T-helper 2 cell treated with Interferon-gamma antibody and Interleukin-4, amounts not matched to agents 5 μg/mL and 100 μg/mL, for 36 hours (primary cell): ENCODE data around the gene CFDP1.

ENCODE experiments used
- DNase-seq: peaks from one replicate; pipeline ENCODE4 v3.0.0; 2021; ENCODE audit warnings: low spot score
- H3K27ac Mint-ChIP-seq: one replicate; pipeline ENCODE4 v1.8.0; 2021; ENCODE audit warnings: mild to moderate bottlenecking, mixed read lengths
- H3K27me3 Mint-ChIP-seq: one replicate; pipeline ENCODE4 v1.8.0; 2021; ENCODE audit warnings: low read depth, mixed read lengths
- H3K36me3 Mint-ChIP-seq: one replicate; pipeline ENCODE4 v1.8.0; 2021; ENCODE audit warnings: low read depth, mixed read lengths
- H3K4me1 Mint-ChIP-seq: one replicate; pipeline ENCODE4 v1.8.0; 2021; ENCODE audit warnings: low read depth, mixed read lengths
- H3K4me3 Mint-ChIP-seq: one replicate; pipeline ENCODE4 v1.8.0; 2022; ENCODE audit warnings: mild to moderate bottlenecking, moderate library complexity, mixed read lengths
- H3K9me3 Mint-ChIP-seq: one replicate; pipeline ENCODE4 v1.8.0; 2021; ENCODE audit warnings: mixed read lengths

CFDP1 gene

GRCh38 chr16:75345711-75346110, 87.6 kb downstream of the CFDP1 start:
- Mint-ChIP-seq H3K27ac (no peak overlapping the region), H3K36me3 (peaks cover 5% of the 10 kb centered on the region), H3K4me3 (no peak overlapping the region), H3K4me1 (no peaks in the 10 kb centered on the region), H3K9me3 (no peaks in the 10 kb centered on the region), H3K27me3 (no peaks in the 10 kb centered on the region)
- DNase-seq, result no peak

GRCh38 chr16:75343941-75344340, 89.4 kb downstream of the CFDP1 start:
- DNase-seq, result no peak
- Mint-ChIP-seq H3K9me3 (no peaks in the 10 kb centered on the region), H3K27ac (no peak overlapping the region), H3K36me3 (peaks cover 5% of the 10 kb centered on the region), H3K4me3 (no peak overlapping the region), H3K27me3 (no peaks in the 10 kb centered on the region), H3K4me1 (no peaks in the 10 kb centered on the region)

GRCh38 chr16:75343286-75343685, 90.0 kb downstream of the CFDP1 start:
- no peak overlapping the region for H3K27ac Mint-ChIP-seq
- no peak for DNase-seq
- no peaks in the 10 kb centered on the region for H3K4me1 Mint-ChIP-seq
- peaks cover 5% of the 10 kb centered on the region for H3K36me3 Mint-ChIP-seq
- H3K4me3 Mint-ChIP-seq, result no peak overlapping the region
- H3K9me3 Mint-ChIP-seq, result no peaks in the 10 kb centered on the region
- no peaks in the 10 kb centered on the region for H3K27me3 Mint-ChIP-seq

- DNase-seq, result no peak
- H3K4me1 Mint-ChIP-seq, result no peaks in the 10 kb centered on the region
- H3K9me3 Mint-ChIP-seq, result no peaks in the 10 kb centered on the region
- peaks cover 5% of the 10 kb centered on the region for H3K36me3 Mint-ChIP-seq
- H3K4me3 Mint-ChIP-seq, result no peak overlapping the region
- H3K27ac Mint-ChIP-seq, result no peak overlapping the region
- H3K27me3 Mint-ChIP-seq, result no peaks in the 10 kb centered on the region
Observed at GRCh38 chr16:75342308-75342811, 90.9 kb downstream of the CFDP1 start.

GRCh38 chr16:75341564-75342307, 91.6 kb downstream of the CFDP1 start:
- Mint-ChIP-seq H3K9me3 (no peaks in the 10 kb centered on the region), H3K4me3 (no peak overlapping the region), H3K4me1 (no peaks in the 10 kb centered on the region), H3K36me3 (peaks cover 5% of the 10 kb centered on the region), H3K27ac (no peak overlapping the region), H3K27me3 (no peaks in the 10 kb centered on the region)
- DNase-seq, result no peak

- Mint-ChIP-seq H3K27me3 (no peaks in the 10 kb centered on the region), H3K4me1 (no peaks in the 10 kb centered on the region), H3K9me3 (no peaks in the 10 kb centered on the region), H3K4me3 (no peak overlapping the region), H3K36me3 (peaks cover 4% of the 10 kb centered on the region), H3K27ac (no peak overlapping the region)
- no peak for DNase-seq
Observed at GRCh38 chr16:75340741-75341491, 92.4 kb downstream of the CFDP1 start.

- Mint-ChIP-seq H3K27ac (no peak overlapping the region), H3K4me1 (peaks cover 11% of the 10 kb centered on the region), H3K9me3 (no peaks in the 10 kb centered on the region), H3K4me3 (no peak overlapping the region), H3K36me3 (peaks cover 3% of the 10 kb centered on the region), H3K27me3 (no peaks in the 10 kb centered on the region)
- no peak for DNase-seq
Observed at GRCh38 chr16:75337430-75337829, 95.9 kb downstream of the CFDP1 start.

- Mint-ChIP-seq H3K27me3 (no peaks in the 10 kb centered on the region), H3K36me3 (peaks cover 3% of the 10 kb centered on the region), H3K27ac (no peak overlapping the region), H3K4me1 (peaks cover 11% of the 10 kb centered on the region), H3K9me3 (no peaks in the 10 kb centered on the region), H3K4me3 (no peak overlapping the region)
- DNase-seq, result no peak
Observed at GRCh38 chr16:75336521-75336920, 96.8 kb downstream of the CFDP1 start.

- Mint-ChIP-seq H3K27me3 (no peaks in the 10 kb centered on the region), H3K4me1 (peaks cover 11% of the 10 kb centered on the region), H3K9me3 (no peaks in the 10 kb centered on the region), H3K27ac (no peak overlapping the region), H3K4me3 (no peak overlapping the region), H3K36me3 (peaks cover 3% of the 10 kb centered on the region)
- no peak for DNase-seq
Observed at GRCh38 chr16:75333721-75334163, 99.6 kb downstream of the CFDP1 start.

GRCh38 chr16:75329943-75330342, 103.4 kb downstream of the CFDP1 start:
- no peaks in the 10 kb centered on the region for H3K9me3 Mint-ChIP-seq
- no peak overlapping the region for H3K4me3 Mint-ChIP-seq
- no peak overlapping the region for H3K27ac Mint-ChIP-seq
- peaks cover 3% of the 10 kb centered on the region for H3K36me3 Mint-ChIP-seq
- peaks cover 9% of the 10 kb centered on the region for H3K27me3 Mint-ChIP-seq
- no peak for DNase-seq
- peaks cover 18% of the 10 kb centered on the region for H3K4me1 Mint-ChIP-seq

- DNase-seq, result no peak
- no peaks in the 10 kb centered on the region for H3K9me3 Mint-ChIP-seq
- peaks cover 4% of the 10 kb centered on the region for H3K36me3 Mint-ChIP-seq
- H3K4me1 Mint-ChIP-seq, result peaks cover 9% of the 10 kb centered on the region
- H3K4me3 Mint-ChIP-seq, result no peak overlapping the region
- H3K27me3 Mint-ChIP-seq, result peaks cover 18% of the 10 kb centered on the region
- H3K27ac Mint-ChIP-seq, result no peak overlapping the region
Observed at GRCh38 chr16:75326333-75326732, 107.0 kb downstream of the CFDP1 start.

- no peak for DNase-seq
- Mint-ChIP-seq H3K27ac (no peak overlapping the region), H3K4me3 (no peak overlapping the region), H3K27me3 (peaks cover 37% of the 10 kb centered on the region), H3K36me3 (peaks cover 4% of the 10 kb centered on the region), H3K4me1 (peaks cover 28% of the 10 kb centered on the region), H3K9me3 (no peaks in the 10 kb centered on the region)
Observed at GRCh38 chr16:75323933-75324332, 109.4 kb downstream of the CFDP1 start.

- H3K27me3 Mint-ChIP-seq, result peaks cover 43% of the 10 kb centered on the region
- no peak for DNase-seq
- H3K4me1 Mint-ChIP-seq, result peaks cover 28% of the 10 kb centered on the region
- H3K36me3 Mint-ChIP-seq, result peaks cover 4% of the 10 kb centered on the region
- H3K4me3 Mint-ChIP-seq, result no peak overlapping the region
- no peaks in the 10 kb centered on the region for H3K9me3 Mint-ChIP-seq
- no peak overlapping the region for H3K27ac Mint-ChIP-seq
Observed at GRCh38 chr16:75323198-75323597, 110.1 kb downstream of the CFDP1 start.

GRCh38 chr16:75322740-75323139, 110.6 kb downstream of the CFDP1 start:
- peaks cover 28% of the 10 kb centered on the region for H3K4me1 Mint-ChIP-seq
- no peaks in the 10 kb centered on the region for H3K9me3 Mint-ChIP-seq
- peaks cover 46% of the 10 kb centered on the region for H3K27me3 Mint-ChIP-seq
- no peak for DNase-seq
- no peak overlapping the region for H3K4me3 Mint-ChIP-seq
- no peak overlapping the region for H3K27ac Mint-ChIP-seq
- H3K36me3 Mint-ChIP-seq, result peaks cover 4% of the 10 kb centered on the region
